Spleen (tissue), 11 donors: ENCODE results near the gene RRP12. TPM values are rescaled to one million over a fixed set of nuclear protein-coding genes. Genes with fewer than 3 reads are reported as not detected.

Experiments used
- polyA plus RNA-seq, 3 donors: library from polyadenylated mRNA; stranded (reverse); fragments of 200-250 nt; gene quantifications; one replicate each; pipeline ENCODE4 v1.2.1, GENCODE V29; 2013
- small RNA-seq, 4 donors: library from RNA; depleted of rRNA; stranded (forward); fragments of <200 nt; gene quantifications; one replicate each; pipeline ENCODE3, GENCODE V24; 2016
- total RNA-seq, 7 donors: library from RNA; depleted of rRNA in 3 of 7; stranded (reverse); fragments of >200 nt in 3 of 7; fragmentation: NEBNext Ultra II Directional in 4 of 7; extraction: Animal tissue kit (Norgen Biotek cat#: 25700) in 4 of 7; gene quantifications; one replicate each; pipeline versions ENCODE4 v1.1.0 to v1.2.1, GENCODE V29; 2016 to 2021
- donor health status: healthy with polysubstance abuse.
- donor health status: DM: no; HTN: no; CAD: no; lungs with moderate emphysema.
- donor health status: DM: no; HTN: no; CAD: no.
- donor health status: Bipolar disorder and iron deficiency.
- donor health status: healthy.
- donor health status: DM: no; HTN: no; CAD: no.
- donor health status: DM: yes; HTN: yes; CAD: no.

RRP12 gene
- total and polyA plus RNA-seq, 10 donors: 12.3 to 51.4 (median 24.9) TPM

Small RNA genes within 50 kb of the gene (small RNA-seq; reads per million reads assigned to genes)
- 0 reads per million in 4 donors for gene RF00019

Other genes starting within 250 kb of the RRP12 start
- gene SLIT1, start 215.4 kb downstream of the RRP12 start, total RNA-seq: under 1 TPM; 0.19 to 0.82 (median 0.64) TPM
- gene SLIT1, start 215.4 kb downstream of the RRP12 start, polyA plus RNA-seq: under 1 TPM; 0.11 to 0.52 (median 0.29) TPM
- 10 to 100 TPM; 17.5 to 35.3 (median 27.5) TPM for gene ARHGAP19, start 108.7 kb downstream of the RRP12 start, total RNA-seq
- 1 to 10 TPM; 3.1 to 7.4 (median 5.1) TPM for gene ARHGAP19, start 108.7 kb downstream of the RRP12 start, polyA plus RNA-seq
- gene FRAT1, start 82.1 kb downstream of the RRP12 start, total RNA-seq: 10 to 100 TPM; 13.3 to 27.2 (median 21.5) TPM
- 1 to 10 TPM; 6.0 to 7.8 (median 7.7) TPM for gene FRAT1, start 82.1 kb downstream of the RRP12 start, polyA plus RNA-seq
- gene FRAT2, start 66.6 kb downstream of the RRP12 start, total RNA-seq: 10 to 100 TPM; 28.3 to 75.6 (median 46.3) TPM
- gene FRAT2, start 66.6 kb downstream of the RRP12 start, polyA plus RNA-seq: 10 to 100 TPM; 12.3 to 19.9 (median 14.3) TPM
- gene PGAM1, start 24.9 kb upstream of the RRP12 start, total RNA-seq: 100 to 1,000 TPM; 144 to 235 (median 197) TPM
- gene PGAM1, start 24.9 kb upstream of the RRP12 start, polyA plus RNA-seq: 100 to 1,000 TPM in 1 of 3 donors, 10 to 100 TPM in 2; 51.4 to 146 (median 98.8) TPM
- gene EXOSC1, start 44.7 kb upstream of the RRP12 start, total RNA-seq: 10 to 100 TPM; 28.7 to 38.2 (median 33.8) TPM
- 10 to 100 TPM; 42.1 to 50.5 (median 49.4) TPM for gene EXOSC1, start 44.7 kb upstream of the RRP12 start, polyA plus RNA-seq
- gene ZDHHC16, start 44.8 kb upstream of the RRP12 start, total RNA-seq: 10 to 100 TPM; 23.6 to 26.1 (median 25.1) TPM
- gene ZDHHC16, start 44.8 kb upstream of the RRP12 start, polyA plus RNA-seq: 10 to 100 TPM; 14.0 to 20.1 (median 15.7) TPM
- gene MMS19, start 97.1 kb upstream of the RRP12 start, total RNA-seq: 10 to 100 TPM; 54.5 to 91.5 (median 59.7) TPM
- gene MMS19, start 97.1 kb upstream of the RRP12 start, polyA plus RNA-seq: 100 to 1,000 TPM in 1 of 3 donors, 10 to 100 TPM in 2; 53.5 to 101 (median 78.7) TPM
- gene UBTD1, start 97.6 kb upstream of the RRP12 start, total RNA-seq: 10 to 100 TPM in 6 of 7 donors, 1 to 10 TPM in 1; 8.0 to 17.6 (median 12.1) TPM
- 10 to 100 TPM in 1 of 3 donors, 1 to 10 TPM in 2; 4.5 to 11.5 (median 6.8) TPM for gene UBTD1, start 97.6 kb upstream of the RRP12 start, polyA plus RNA-seq
- not detected for gene ANKRD2, start 171.4 kb upstream of the RRP12 start, total RNA-seq
- gene ANKRD2, start 171.4 kb upstream of the RRP12 start, polyA plus RNA-seq: under 1 TPM; 0.10 to 0.52 (median 0.18) TPM
- under 1 TPM in 2 of 7 donors, not detected in 5; 0.19 to 0.32 TPM for gene HOGA1, start 183.0 kb upstream of the RRP12 start, total RNA-seq
- gene HOGA1, start 183.0 kb upstream of the RRP12 start, polyA plus RNA-seq: under 1 TPM; 0.11 to 0.42 (median 0.15) TPM
- gene C10orf62, start 188.4 kb upstream of the RRP12 start, total RNA-seq: not detected
- gene C10orf62, start 188.4 kb upstream of the RRP12 start, polyA plus RNA-seq: not detected
- gene MORN4, start 232.2 kb upstream of the RRP12 start, total RNA-seq: 1 to 10 TPM; 1.6 to 5.0 (median 2.8) TPM
- gene MORN4, start 232.2 kb upstream of the RRP12 start, polyA plus RNA-seq: 1 to 10 TPM; 2.0 to 2.8 (median 2.6) TPM
- gene PI4K2A, start 239.3 kb upstream of the RRP12 start, total RNA-seq: 10 to 100 TPM; 19.1 to 28.7 (median 23.4) TPM
- gene PI4K2A, start 239.3 kb upstream of the RRP12 start, polyA plus RNA-seq: 10 to 100 TPM in 1 of 3 donors, 1 to 10 TPM in 2; 7.1 to 14.3 (median 7.5) TPM